SJSA1 (cell line): ENCODE results near the gene NUAK2. TPM values are rescaled to one million over a fixed set of nuclear protein-coding genes. Genes with fewer than 3 reads are reported as not detected.

Experiments
- DNase-seq, 2 experiments: peaks; one replicate each; pipeline ENCODE4 v3.0.0-alpha.2; 2015 to 2020; ENCODE audit warnings: low spot score in 2 of 2, low read depth in 1 of 2
- H3K27ac ChIP-seq: fragments of 250-450 bp; sonication (Bioruptor Pico); 2 replicates; pipeline ENCODE4 v1.5.1; 2020; ENCODE audit warnings: mild to moderate bottlenecking, moderate library complexity
- H3K27me3 ChIP-seq: fragments of 250-450 bp; sonication (Bioruptor Pico); replicated peaks from 2 replicates; pipeline ENCODE4 v1.5.1; 2020; ENCODE audit warnings: mild to moderate bottlenecking, moderate library complexity
- H3K36me3 ChIP-seq: fragments of 250-450 bp; sonication (Bioruptor Pico); 2 replicates; pipeline ENCODE4 v1.5.1; 2020; ENCODE audit warnings: mild to moderate bottlenecking
- H3K4me1 ChIP-seq: fragments of 250-450 bp; sonication (Bioruptor Pico); replicated peaks from 2 replicates; pipeline ENCODE4 v1.6.1; 2021; ENCODE audit warnings: mild to moderate bottlenecking
- H3K4me3 ChIP-seq: fragments of 250-450 bp; sonication (Bioruptor Pico); 2 replicates; pipeline ENCODE4 v1.5.1; 2020; ENCODE audit warnings: mild to moderate bottlenecking
- H3K9me3 ChIP-seq: fragments of 250-450 bp; sonication (Bioruptor Pico); replicated peaks from 2 replicates; pipeline ENCODE4 v1.5.1; 2020; ENCODE audit warnings: mild to moderate bottlenecking
- total RNA-seq: library from RNA; depleted of rRNA; stranded (reverse); fragments of >200 nt; shearing (Covaris generic); gene quantifications from 2 replicates; pipeline ENCODE4 v1.2.3, GENCODE V29; 2014

NUAK2 gene
- total RNA-seq, 1 experiment from 2014 or later: 5.8 TPM

DNA sequence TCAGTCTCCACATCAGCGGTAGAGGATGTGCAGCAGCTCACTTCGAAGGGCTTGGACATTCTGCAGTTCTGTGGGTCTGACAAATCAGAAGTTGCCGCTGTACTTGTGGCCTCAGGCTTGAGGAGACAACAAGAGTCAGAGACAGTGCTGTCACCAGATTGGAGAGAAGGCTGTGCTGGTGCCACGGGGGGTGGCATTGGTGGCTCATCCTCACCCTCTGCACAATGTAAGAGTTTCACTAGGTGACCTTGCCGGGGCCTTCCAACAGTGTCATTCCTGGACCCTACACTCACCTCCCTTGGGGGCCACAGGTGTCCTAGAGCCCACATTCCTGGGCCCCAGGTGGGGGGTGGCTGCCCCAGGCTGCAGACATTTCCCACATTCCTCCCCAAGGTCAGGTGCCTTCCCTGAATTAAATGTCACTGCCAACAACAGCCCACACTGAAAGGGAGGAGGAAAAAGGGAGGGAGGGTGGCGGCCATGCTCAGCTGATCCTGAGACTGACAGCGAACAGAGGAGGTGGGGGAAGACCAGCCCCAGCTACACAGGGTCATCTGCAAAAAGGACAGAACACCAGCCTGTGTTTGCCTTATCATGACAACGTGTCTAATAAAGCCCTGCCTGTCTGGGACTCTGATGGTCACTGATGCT lies 47.4 kb downstream of the NUAK2 start:
- no peak for DNase-seq
- Histone ChIP-seq H3K4me3 (no peak overlapping the region), H3K36me3 (no peaks in the 10 kb centered on the region; the same call in 1 of the 2 replicates), H3K4me1 (peaks cover 12% of the 10 kb centered on the region), H3K27ac (no peak overlapping the region), H3K27me3 (no peaks in the 10 kb centered on the region), H3K9me3 (no peaks in the 10 kb centered on the region; the same call in 1 of the 2 replicates)

DNA sequence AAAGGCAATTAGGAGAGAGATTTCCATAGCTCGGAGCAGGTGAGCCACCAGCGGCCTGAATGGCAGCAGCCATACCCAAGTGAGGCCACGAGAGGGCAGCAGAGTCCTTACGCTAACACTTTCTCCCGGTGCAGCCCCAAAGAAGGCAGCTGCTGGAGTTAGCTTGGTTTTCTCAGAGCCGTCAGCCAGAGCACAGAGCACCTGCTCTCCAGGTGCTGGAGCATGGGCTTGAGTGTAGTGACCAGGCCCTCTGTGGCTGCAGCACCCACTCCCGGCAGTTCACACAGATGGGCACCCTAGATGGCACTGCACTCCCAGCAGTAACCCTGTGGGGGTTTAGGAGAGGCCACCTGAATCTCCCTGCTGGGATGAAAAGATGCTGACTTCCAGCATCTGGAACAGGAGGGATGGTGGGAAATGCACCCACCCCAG lies 48.0 kb downstream of the NUAK2 start:
- H3K4me3 ChIP-seq: no peak overlapping the region
- DNase-seq: peak; percentile 76 to 81
- no peaks in the 10 kb centered on the region; the same call in 1 of the 2 replicates for H3K9me3 ChIP-seq
- H3K27me3 ChIP-seq: no peaks in the 10 kb centered on the region
- H3K4me1 ChIP-seq: peaks cover 12% of the 10 kb centered on the region
- no peak overlapping the region for H3K27ac ChIP-seq
- H3K36me3 ChIP-seq: no peaks in the 10 kb centered on the region; the same call in 1 of the 2 replicates

DNA sequence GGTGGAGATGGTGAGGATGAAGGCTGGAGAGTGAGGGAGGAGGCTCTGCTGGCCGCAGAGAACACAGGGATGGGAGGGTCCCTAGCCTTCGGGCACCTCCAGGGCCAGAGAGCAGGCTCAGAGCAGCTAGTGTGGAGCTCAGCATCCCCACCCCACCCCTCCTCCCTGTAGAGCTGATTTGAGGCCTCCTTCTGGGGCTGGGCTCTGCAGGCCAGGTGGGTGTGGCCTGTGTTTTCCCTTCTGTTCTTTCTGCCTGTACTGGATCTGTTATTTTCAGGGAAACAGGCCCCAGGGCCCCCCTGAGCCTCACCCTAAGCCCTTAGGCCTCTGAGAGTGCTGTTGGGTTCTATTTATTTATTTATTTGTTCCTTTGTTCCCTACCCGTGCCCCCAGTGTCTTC lies 49.0 kb downstream of the NUAK2 start:
- Histone ChIP-seq H3K4me1 (peaks cover 12% of the 10 kb centered on the region), H3K27me3 (no peaks in the 10 kb centered on the region), H3K27ac (no peak overlapping the region), H3K36me3 (no peaks in the 10 kb centered on the region; the same call in 1 of the 2 replicates), H3K9me3 (no peaks in the 10 kb centered on the region), H3K4me3 (no peak overlapping the region)
- no peak for DNase-seq

DNA sequence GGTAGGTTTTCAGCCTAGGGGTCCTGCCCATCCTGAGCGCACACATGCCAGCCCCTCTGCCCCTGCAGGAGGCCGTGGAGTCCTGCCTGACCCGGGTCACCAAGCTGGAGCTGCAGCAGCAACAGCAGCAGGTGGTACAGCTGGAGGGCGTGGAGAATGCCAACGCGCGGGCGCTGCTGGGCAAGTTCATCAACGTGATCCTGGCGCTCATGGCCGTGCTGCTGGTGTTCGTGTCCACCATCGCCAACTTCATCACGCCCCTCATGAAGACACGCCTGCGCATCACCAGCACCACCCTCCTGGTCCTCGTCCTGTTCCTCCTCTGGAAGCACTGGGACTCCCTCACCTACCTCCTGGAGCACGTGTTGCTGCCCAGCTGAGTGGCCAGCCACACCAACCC lies 49.8 kb downstream of the NUAK2 start:
- Histone ChIP-seq H3K27ac (no peak overlapping the region), H3K27me3 (no peaks in the 10 kb centered on the region), H3K4me3 (no peak overlapping the region), H3K9me3 (no peaks in the 10 kb centered on the region), H3K36me3 (no peaks in the 10 kb centered on the region; the same call in 1 of the 2 replicates), H3K4me1 (peaks cover 12% of the 10 kb centered on the region)
- DNase-seq: no peak

DNA sequence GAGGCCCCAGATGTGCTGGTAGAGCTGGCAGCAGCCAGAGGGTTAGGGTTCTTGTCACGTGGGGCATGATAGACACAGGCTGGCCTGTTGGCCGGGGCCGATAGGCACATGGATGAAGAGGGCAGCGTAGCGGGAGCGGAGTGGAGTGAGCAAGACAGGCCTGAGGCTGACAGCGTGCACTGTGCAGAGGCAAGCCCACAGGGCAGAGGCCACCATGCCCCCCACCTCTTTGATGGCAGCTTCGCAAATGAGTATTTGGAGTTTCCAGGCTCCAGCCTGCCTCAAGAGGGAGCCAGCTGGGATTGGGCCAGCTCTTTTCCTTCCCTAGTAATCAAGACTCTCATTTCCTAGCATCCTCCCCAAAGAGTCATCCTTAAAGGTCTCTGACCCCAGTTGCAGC lies 50.3 kb downstream of the NUAK2 start:
- no peak overlapping the region for H3K27ac ChIP-seq

DNA sequence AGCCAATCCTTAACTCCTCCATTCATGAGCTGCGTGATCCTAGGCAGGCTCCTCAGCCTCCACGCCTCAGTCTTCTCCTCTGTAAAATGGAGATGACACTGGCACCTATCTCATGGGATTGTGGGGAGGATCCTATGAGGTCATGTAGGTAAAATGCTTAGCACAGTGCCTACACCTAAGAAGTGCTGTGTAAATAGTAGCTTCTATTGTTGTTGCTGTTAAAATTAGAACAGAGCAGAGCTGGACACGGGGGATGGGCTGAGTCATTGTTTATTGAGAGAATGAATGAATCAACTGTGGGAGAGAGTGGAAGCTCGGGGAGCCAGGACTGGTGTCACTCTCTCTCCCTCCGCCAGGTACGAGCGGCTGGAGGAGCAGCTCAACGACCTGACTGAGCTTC lies 50.8 kb downstream of the NUAK2 start:
- Histone ChIP-seq H3K27ac (no peak overlapping the region), H3K27me3 (no peaks in the 10 kb centered on the region), H3K4me1 (peaks cover 12% of the 10 kb centered on the region), H3K9me3 (no peaks in the 10 kb centered on the region), H3K36me3 (no peaks in the 10 kb centered on the region; the same call in 1 of the 2 replicates), H3K4me3 (no peak overlapping the region)
- peak in 1 of 2 experiments; percentile 58 for DNase-seq

More for the DNA sequence above, 50.3 kb downstream of the NUAK2 start:
- no peaks in the 10 kb centered on the region for H3K27me3 ChIP-seq
- H3K9me3 ChIP-seq: no peaks in the 10 kb centered on the region
- H3K36me3 ChIP-seq: no peaks in the 10 kb centered on the region; the same call in 1 of the 2 replicates
- DNase-seq: no peak
- peaks cover 12% of the 10 kb centered on the region for H3K4me1 ChIP-seq
- no peak overlapping the region for H3K4me3 ChIP-seq

DNA sequence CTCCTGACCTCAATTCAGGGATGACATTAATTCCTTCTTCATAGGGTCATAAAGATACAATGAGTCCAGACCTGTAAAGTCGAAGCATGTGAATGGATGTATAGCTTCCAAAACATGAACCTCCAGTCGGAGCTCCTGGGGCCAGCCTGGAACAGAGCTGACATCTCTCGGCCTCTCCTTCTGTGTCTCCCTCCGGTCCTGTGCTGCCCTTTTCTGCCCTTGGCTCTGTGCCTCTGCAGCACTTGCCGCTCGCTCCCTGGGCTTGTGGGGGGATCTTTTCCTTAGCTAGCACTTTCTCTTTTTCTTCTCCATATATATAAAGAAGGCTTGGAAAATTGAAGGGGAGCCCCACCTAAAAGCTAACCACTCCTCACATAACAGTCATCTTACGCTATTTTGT lies 51.3 kb downstream of the NUAK2 start:
- Histone ChIP-seq H3K9me3 (no peaks in the 10 kb centered on the region), H3K4me3 (no peak overlapping the region), H3K27ac (no peak overlapping the region), H3K36me3 (no peaks in the 10 kb centered on the region; the same call in 1 of the 2 replicates), H3K27me3 (no peaks in the 10 kb centered on the region), H3K4me1 (peaks cover 12% of the 10 kb centered on the region)
- no peak for DNase-seq

DNA sequence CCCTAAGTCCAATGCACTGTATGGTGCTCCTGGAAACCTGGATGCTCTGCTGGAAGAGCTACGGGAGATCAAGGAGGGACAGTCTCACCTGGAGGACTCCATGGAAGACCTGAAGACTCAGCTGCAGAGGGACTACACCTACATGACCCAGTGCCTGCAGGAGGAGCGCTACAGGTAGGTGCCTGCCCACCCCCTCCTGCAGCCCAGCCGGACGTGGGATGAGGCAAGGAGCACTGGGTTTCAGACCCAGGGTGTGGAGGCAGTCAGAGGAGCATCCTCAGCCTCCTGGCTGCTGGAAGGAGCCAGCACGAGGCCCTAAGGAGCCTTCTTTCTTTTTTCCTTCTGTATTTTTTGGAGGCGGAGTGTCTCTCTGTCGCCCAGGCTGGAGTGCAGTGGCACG lies 51.8 kb downstream of the NUAK2 start:
- no peak overlapping the region for H3K27ac ChIP-seq
- no peaks in the 10 kb centered on the region for H3K9me3 ChIP-seq
- H3K4me1 ChIP-seq: peaks cover 12% of the 10 kb centered on the region
- H3K27me3 ChIP-seq: no peaks in the 10 kb centered on the region
- no peaks in the 10 kb centered on the region; the same call in 1 of the 2 replicates for H3K36me3 ChIP-seq
- no peak overlapping the region for H3K4me3 ChIP-seq
- DNase-seq: no peak

DNA sequence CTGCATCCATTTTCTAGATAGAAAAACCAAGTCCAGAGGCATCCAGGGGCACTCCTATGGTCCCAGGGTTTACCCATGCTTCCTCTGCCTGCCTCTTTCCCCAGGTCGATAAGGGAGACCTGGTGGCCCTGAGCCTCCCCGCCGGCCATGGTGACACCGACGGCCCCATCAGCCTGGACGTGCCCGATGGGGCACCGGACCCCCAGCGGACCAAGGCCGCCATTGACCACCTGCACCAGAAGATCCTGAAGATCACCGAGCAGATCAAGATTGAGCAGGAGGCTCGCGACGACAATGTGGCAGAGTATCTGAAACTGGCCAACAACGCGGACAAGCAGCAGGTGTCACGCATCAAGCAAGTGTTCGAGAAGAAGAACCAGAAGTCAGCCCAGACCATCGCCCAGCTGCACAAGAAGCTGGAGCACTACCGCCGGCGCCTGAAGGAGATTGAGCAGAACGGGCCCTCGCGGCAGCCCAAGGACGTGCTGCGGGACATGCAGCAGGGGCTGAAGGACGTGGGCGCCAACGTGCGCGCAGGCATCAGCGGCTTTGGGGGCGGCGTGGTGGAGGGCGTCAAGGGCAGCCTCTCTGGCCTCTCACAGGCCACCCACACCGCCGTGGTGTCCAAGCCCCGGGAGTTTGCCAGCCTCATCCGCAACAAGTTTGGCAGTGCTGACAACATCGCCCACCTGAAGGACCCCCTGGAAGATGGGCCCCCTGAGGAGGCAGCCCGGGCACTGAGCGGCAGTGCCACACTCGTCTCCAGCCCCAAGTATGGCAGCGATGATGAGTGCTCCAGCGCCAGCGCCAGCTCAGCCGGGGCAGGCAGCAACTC lies 52.5 kb downstream of the NUAK2 start:
- Histone ChIP-seq H3K9me3 (no peaks in the 10 kb centered on the region), H3K27ac (no peak overlapping the region), H3K4me1 (peaks cover 12% of the 10 kb centered on the region), H3K4me3 (no peak overlapping the region), H3K36me3 (no peaks in the 10 kb centered on the region; the same call in 1 of the 2 replicates), H3K27me3 (no peaks in the 10 kb centered on the region)
- no peak for DNase-seq

DNA sequence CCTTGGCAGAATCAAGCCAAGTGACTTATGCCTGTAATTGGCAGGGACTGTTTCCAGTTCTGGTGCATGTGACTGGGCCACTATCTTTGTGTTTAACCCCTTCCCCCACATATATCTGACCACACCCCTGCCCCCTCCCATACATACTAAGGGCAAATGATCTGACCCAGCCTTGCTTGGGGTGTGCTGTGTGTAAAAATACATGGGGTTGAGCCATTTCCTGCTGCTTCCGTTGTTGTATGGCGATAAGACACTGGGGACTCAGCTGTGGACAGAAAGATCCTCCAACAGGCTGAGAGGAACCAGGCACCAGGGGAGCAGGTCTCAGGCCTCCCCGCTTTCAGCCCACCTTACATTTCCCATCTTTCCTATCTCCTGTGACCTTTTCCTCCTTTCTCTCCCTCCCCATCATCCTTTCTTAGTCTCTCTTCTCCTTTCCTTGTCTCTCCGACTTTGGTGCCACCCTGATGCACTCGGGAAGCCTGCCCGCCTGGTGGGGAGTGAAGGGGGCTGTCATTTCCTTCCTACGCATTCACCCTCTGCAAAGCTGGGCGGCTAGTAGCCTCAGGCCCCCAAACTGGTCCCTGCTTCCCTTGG lies 54.1 kb downstream of the NUAK2 start:
- Histone ChIP-seq H3K4me3 (no peak overlapping the region), H3K9me3 (no peaks in the 10 kb centered on the region)

DNA sequence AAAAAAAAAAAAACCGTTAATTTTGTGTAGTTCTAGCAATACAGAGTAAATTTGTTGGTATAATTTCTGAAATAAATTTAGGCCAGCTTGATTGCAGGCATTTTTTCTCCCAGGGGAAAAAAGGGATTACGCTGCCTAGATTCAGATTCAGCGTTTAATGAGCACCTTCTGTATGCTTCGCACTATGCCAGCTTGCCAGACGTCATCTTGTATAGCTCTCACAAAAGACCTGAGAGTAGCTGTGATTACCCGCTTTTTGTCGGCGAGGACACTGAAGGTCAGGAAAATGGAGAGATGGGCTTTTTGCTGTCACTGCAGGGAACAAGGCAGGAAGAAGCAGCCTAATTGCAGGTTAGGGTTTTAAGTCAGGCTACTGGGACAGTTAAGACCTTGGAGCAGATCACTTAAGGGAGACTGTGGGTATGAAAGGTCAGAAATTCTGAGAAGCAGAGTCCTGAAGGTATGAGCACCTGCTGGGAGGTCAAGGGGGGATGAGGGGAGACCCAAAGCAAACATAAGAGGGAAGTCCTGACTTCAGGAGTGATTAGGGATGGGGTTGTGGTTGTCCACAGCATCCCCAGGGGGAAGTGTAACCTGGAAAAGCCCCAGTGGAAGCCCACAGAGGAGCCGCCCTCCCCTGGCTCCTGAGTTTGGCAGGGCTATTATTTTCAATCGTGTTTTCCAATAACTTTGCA lies 54.8 kb downstream of the NUAK2 start:
- H3K36me3 ChIP-seq: no peaks in the 10 kb centered on the region; the same call in 1 of the 2 replicates
- DNase-seq: no peak
- no peak overlapping the region for H3K4me3 ChIP-seq
- H3K9me3 ChIP-seq: no peaks in the 10 kb centered on the region
- peaks cover 23% of the 10 kb centered on the region for H3K4me1 ChIP-seq
- no peaks in the 10 kb centered on the region for H3K27me3 ChIP-seq
- H3K27ac ChIP-seq: no peak overlapping the region

More for the DNA sequence above, 54.1 kb downstream of the NUAK2 start:
- Histone ChIP-seq H3K4me1 (peaks cover 17% of the 10 kb centered on the region), H3K36me3 (no peaks in the 10 kb centered on the region; the same call in 1 of the 2 replicates), H3K27me3 (no peaks in the 10 kb centered on the region), H3K27ac (no peak overlapping the region)
- DNase-seq: no peak

DNA sequence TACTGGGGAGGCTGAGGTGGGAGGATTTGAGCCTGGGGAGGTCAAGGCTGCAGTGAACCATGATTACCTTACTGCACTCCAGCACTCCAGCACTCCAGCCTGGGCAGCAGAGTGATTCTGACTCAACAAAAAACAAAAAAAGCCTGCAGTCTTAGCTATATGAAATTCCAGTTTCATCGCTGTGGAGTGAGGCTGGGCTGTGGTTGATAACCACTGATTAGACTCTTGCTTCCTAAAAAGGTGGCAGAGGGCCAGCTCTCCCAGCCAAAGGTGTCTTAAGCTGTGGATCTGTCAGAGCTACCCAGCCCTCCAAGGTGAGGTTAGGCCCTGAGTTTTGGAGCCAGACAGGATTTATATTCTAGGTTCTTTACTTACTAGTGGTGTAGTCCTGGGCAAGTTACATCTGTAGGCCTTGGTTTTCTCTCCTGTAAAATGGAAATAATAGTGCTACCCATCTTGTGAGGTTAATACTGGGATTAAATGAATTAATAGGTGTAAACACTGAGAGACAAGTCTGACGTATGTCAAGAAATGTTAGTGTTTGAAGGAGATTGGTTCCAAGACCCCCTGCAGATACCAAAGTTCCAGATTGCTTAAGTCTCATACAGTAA lies 57.9 kb downstream of the NUAK2 start:
- H3K27me3 ChIP-seq: no peaks in the 10 kb centered on the region
- no peak overlapping the region for H3K27ac ChIP-seq
- no peak for DNase-seq

DNA sequence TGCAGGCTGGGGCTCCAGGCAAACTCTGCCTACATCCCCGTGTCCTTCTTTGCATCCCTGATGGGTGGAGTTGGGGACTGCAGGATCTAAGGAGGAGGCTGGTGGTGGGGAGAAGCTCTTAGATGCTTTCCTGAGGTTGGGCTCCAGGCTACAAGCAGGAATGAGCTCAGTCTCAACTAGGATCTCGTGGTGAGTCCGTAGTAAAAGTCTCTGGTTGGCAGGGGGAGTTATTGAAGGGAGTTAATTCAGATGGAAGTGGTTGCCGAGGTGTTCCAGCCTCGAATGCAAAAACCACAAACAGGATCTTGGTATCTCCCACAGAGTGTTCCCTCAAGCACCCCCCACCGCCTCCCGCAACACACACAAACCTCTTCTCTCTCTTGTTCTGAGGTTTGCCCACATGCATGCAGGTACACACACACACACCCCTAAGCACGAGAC lies 58.8 kb downstream of the NUAK2 start:
- no peak overlapping the region for H3K4me3 ChIP-seq
- H3K27ac ChIP-seq: no peak overlapping the region
- no peaks in the 10 kb centered on the region for H3K36me3 ChIP-seq
- no peaks in the 10 kb centered on the region for H3K27me3 ChIP-seq
- peaks cover 22% of the 10 kb centered on the region for H3K4me1 ChIP-seq
- no peaks in the 10 kb centered on the region for H3K9me3 ChIP-seq
- no peak for DNase-seq

More for the DNA sequence above, 57.9 kb downstream of the NUAK2 start:
- Histone ChIP-seq H3K9me3 (no peaks in the 10 kb centered on the region), H3K4me3 (no peak overlapping the region), H3K4me1 (peaks cover 18% of the 10 kb centered on the region), H3K36me3 (no peaks in the 10 kb centered on the region)
